GM19238 (cell line): ENCODE data around the gene MLXIPL.
"Not testable (repeated sequence)": the region's sequence is repeated elsewhere in the genome, so short reads cannot be mapped to it uniquely, and the experiment has no call there.

Source experiments
- DNase-seq: peaks from one replicate; pipeline ENCODE4 v3.0.0; 2011; ENCODE audit warnings: low spot score; ENCODE audit not compliant: insufficient read length

The MLXIPL gene, protein sequence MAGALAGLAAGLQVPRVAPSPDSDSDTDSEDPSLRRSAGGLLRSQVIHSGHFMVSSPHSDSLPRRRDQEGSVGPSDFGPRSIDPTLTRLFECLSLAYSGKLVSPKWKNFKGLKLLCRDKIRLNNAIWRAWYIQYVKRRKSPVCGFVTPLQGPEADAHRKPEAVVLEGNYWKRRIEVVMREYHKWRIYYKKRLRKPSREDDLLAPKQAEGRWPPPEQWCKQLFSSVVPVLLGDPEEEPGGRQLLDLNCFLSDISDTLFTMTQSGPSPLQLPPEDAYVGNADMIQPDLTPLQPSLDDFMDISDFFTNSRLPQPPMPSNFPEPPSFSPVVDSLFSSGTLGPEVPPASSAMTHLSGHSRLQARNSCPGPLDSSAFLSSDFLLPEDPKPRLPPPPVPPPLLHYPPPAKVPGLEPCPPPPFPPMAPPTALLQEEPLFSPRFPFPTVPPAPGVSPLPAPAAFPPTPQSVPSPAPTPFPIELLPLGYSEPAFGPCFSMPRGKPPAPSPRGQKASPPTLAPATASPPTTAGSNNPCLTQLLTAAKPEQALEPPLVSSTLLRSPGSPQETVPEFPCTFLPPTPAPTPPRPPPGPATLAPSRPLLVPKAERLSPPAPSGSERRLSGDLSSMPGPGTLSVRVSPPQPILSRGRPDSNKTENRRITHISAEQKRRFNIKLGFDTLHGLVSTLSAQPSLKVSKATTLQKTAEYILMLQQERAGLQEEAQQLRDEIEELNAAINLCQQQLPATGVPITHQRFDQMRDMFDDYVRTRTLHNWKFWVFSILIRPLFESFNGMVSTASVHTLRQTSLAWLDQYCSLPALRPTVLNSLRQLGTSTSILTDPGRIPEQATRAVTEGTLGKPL

DNA sequence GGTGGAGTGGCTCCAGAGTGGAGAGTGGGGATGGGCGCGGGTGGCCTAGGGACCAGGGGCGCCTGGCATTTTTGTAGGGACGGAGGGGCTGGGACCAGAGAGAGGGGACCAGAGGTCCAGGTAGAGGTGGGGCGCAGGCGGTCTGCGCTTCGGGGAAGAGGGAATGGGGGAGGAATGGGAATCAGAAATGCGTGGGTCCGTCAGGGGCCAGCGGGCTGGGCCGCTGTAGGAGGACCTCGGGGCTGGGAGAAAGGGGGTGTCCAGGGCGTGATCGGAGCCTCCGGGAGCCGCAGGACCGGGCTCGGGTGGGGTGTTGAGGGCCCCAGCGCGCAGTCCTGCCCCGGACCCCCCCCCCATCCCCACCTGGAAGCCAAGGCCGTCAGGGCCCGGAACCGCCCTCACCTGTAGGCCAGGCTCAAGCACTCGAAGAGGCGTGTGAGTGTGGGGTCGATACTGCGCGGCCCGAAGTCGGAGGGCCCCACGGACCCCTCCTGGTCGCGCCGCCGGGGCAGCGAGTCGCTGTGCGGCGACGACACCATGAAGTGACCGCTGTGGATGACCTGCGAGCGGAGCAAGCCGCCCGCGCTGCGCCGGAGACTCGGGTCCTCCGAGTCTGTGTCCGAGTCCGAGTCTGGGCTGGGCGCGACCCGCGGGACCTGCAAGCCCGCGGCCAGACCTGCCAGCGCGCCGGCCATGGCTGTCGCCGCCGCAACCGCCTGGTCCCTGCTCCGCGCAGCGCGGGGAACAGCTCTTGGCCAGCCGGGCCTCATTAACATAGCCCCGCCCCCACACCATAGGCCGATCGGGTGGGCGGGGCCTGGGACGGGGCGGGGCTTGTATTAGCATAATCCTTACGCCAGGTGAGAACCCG, at the start of gene MLXIPL:
Gene MLXIPL, minus strand, starts transcription at position 725 of the 871 bp plus-strand sequence. Its CDS starts 30 bp downstream, at position 695.
- peak; percentile 60 for DNase-seq

DNA sequence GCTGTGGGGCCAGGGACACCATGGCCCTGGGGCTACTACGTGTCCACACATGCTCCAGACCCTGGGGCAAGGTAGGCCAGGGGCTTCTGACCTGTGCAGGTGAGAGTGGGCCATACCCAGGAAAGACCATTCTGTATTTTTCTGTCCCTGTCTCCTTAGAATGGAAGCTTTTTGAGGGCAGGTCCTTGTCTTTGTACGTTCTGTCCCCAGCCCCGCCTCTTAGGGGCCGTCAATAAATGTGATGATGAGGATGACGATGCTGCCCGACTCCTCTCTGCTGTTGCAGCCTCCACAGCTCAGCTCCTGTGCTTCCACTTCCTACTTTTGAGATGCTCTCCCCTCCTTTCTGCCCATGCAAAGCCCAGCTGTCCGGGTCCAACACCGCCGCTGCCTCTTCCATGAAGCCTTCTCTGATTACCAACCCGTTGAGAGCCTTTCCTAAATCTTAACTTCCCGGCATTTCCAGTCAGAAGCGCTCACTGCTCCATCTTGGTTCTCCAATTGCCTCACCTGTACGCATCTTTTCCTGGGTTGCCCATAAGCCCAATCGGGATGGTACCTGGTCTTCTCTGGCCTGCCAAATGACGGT, 47.6 kb upstream of the MLXIPL start:
- DNase-seq: no peak

DNA sequence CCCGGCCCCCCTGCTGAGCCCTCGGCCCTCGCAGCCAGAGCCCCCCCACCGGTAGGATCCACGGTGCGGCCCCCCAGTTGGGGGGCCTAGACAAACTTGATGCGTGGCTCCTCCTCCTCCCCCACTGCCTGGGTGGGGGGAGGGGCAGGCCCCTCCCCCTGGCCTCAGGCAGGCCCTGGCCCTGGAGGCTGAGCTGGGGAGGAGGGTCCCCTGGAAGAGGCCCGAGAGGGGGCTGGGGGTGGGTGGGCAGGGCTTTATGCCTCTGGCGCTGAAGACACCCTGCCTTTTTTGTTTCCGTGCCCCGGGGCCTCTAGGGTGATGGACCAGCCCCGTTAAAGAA, 47.0 kb upstream of the MLXIPL start:
- no peak for DNase-seq

DNA sequence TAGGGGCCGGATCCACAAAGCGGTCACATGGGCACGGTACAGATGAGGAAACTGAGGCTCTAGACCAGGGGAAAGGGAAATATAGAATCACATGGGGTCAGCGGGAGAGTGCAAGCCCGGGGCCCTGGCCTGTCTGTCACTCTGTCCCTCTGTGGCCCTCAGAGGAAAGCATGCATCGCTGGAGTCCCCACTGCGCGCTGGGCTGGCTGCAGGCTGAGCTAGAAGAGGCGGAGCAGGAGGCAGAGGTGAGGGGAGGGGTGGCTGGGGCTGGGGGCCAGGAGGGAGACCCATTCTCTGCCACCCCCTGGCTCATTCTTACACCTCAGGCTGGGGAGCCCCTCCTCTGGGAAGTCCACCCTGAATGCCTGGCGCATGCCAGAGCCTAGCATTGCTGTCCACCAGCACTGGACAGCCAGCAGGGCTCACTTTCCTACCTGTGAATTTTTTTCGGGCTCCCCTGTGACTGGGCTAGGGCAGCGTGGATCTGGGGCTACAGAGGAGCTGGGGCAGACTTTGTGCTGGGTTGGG, 45.6 kb upstream of the MLXIPL start:
- no peak for DNase-seq

DNA sequence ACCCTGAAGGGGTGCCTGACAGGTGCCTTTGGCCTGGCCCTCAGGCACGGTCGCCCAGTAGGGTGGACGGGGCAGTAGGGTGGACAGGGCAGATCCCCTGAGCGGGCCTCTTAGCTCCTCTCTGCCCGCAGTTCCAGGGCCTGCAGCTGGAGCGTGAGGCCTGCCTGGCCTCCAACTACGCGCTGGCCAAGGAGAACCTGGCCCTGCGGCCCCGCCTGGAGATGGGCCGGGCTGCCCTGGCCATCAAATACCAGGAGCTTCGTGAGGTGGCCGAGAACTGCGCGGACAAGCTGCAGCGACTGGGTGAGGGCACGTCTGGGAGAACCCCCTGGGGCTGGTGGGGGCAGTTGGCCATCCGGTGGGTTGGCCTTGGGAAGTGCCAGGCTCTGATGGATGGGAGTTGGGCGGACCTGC, 45.0 kb upstream of the MLXIPL start:
- no peak for DNase-seq

DNA sequence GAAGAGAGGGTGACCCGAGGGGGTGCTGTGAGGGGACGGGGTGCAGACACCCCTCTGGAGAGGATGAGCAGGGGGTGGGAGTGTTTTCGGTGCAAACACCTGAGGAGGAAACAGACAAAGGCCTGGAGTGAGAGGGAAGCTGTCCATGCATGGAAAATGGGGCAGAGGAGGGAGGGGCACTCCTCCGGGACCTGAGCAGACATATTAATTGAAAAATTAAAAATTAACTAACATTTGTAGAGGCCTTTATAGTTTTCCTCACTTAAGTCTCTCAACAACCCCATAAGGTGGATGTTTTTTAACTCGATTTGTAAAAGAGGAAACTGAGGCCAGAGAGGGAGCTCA, 44.5 kb upstream of the MLXIPL start:
- no peak for DNase-seq

DNA sequence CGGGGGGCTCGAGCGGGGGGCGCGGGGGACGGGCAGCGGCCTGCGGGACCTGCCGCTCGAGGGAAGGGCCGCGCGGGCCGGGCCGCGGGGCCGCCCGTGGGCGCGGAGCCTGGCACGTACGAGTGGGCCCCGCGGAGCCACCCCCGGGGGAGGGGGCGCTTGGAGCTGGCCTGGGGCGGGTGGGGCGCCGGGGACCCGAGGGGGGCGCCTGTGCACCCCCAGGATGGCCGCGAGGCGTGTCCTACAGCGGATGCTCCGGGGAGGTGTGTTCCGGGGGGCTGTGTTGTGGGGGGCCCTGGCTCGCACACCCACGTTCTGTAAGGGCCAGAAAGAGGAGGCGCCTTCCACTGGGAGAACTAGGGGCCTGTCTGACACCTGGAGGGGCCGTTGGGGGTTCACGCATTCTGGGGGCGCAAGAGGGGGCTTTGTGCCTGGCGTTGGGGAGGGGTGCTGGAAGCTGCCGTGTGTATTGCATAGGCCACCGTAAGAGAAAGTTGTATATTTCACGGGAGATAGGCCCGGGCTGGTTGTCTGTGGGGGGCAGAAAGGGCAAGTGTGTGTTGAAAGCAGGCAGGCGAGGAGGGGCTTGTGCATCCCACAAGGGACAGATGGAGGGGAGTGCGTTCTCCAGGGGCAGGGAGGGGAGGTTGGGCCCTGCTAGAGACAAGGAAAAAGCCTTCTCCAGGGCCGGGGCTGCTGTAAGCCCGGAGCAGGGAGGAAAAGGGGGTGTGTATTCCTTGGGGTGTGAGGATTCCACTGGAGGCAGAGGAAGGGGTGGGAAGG, 44.0 kb upstream of the MLXIPL start:
- peak; percentile 24 for DNase-seq

DNA sequence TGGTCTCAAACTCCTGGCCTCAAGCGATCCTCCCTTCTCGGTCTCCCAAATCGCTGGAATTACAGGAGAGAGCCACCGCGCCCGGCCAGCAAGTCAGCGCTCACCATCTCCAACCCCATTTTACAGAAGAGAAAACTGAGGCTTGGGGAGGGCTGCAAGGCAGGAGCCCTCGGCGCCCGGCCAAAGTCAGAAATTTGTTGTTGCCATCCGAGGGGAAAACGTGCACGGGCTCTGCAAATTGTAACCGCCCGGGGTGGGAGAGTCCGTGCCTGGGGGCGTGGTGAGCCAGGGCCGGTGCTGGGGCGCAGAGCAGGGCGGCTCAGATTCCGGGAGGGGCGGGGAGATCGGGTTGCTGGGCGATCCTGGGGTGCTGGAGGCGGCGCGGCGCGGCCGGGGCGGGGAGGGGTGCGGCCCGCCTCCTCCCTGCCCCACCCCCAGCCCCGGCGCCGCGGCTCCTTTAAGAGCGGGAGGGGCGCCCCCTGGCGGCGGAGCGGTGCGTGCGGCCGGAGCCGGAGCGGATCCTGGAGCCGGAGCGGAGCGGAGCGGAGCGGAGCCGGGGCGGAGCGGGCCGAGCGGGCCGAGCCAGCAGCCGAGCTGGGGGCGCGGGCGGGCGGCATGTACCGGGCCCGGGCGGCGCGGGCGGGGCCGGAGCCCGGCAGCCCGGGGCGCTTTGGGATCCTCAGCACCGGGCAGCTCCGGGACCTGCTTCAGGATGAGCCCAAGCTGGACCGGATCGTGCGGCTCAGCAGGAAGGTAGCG, 43.2 kb upstream of the MLXIPL start, which contains the start of gene VPS37D:
Gene VPS37D, plus strand, starts transcription at position 488 of the 759 bp plus-strand sequence. Its CDS starts 128 bp downstream, at position 616.
- peak; percentile 94 for DNase-seq

DNA sequence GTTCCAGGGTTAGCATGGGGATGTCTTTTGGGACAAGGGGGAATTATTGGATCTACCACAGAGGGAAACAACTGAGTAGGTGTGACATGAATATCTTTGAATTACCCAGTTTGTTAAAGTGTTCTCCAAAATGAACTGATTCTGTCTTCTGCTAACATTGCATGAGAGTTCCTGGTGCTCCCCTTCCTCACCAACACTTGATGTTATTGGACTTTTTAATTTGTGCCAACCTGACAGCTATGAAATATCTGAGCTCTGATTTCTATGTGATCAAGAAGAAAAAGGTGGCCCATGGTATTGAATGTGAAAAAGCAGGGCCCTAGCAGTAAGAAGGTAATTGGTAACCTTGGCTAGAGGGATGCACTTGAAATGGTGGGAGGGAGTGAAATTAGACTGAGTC, 38.7 kb upstream of the MLXIPL start:
- DNase-seq: no peak

DNA sequence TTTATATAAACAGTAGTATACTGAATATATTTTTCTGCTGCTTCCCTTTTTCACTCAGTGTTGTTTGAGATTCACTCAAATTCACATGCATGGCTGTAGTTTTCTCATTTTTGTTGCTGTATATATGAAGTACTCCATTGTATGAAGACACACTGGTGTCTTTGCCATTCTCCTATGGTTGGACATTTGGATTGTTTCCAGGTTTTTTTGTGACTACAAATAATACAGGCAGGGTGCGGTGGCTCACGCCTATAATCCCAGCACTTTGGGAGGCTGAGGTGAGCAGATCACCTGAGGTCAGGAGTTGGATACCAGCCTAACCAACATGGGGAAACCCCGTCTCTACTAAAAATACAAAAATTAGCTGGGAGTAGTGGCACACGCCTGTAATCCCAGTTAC, 36.3 kb upstream of the MLXIPL start:
- DNase-seq: not testable (repeated sequence)

DNA sequence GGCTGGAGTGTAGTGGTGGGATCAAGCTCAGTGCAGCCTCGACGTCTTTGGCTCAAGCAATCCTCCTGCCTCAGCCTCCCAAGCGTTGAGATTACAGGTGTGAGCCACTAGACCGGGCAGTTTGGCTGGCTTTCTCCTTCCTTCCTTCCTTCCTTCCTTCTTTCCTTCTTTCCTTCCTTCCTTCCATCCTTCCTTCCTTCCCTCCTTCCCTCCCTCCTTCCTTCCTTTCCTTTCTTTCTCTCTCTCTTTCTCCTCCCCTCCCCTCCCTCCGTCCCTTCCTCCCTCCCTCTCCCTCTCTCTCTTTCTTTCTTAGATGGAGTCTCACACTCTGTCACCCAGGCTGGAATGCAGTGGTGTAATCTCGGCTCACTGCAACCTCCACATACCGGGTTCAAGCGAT, 35.7 kb upstream of the MLXIPL start:
- DNase-seq: no peak

DNA sequence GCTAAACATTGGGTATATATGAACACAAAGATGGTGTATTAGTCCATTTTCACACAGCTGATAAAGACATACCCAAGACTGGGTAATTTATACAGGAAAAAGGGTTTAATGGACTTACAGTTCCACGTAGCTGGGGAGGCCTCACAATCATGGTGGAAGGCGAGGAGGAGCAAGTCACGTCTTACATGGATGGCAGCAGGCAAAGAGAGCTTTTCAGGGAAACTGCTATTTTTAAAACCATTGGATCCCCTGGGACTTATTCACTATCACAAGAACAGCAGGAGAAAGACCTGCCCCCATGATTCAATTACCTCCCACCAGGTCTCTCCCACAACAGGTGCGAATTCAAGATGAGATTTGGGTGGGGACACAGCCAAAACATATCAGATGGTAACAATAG, 31.0 kb upstream of the MLXIPL start:
- not testable (repeated sequence) for DNase-seq

DNA sequence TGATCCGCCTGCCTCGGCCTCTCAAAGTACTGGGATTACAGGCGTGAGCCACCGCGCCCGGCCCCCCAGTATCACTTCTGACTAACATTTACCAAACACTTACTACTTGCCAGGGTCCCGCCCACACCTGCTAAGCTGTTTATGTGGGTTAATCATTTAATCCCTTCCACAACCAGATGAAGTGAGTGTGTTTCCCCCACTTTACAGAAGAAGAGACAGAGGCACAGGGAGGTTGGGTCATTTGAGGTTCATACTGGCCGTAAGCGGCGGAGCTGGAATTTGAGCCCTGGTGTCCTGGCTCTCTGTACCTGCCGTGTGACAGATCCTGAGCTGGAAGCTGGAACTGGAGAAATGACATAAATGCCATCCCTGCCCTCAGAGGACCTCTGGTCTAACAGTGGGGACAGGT, 28.2 kb upstream of the MLXIPL start:
- DNase-seq: no peak

DNA sequence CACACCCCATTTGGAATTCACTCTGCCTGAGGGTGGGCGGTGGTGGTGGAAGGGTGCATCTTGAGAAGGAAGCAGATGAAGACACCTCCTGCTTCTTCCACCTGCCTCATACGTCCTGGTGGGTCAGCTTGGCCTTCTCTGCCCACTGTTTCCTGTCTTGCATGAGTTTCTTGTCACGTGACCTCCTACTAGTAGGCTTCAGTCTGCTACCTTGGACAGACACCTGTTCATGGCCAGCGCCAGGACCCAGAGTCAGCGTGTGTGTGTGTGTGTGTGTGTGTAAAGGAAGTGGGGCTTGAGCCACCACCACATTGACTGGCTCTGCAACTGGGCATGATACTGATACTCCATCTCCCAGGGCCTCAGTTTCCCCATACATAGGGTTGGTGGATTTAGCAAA, 26.2 kb upstream of the MLXIPL start:
- DNase-seq: no peak

DNA sequence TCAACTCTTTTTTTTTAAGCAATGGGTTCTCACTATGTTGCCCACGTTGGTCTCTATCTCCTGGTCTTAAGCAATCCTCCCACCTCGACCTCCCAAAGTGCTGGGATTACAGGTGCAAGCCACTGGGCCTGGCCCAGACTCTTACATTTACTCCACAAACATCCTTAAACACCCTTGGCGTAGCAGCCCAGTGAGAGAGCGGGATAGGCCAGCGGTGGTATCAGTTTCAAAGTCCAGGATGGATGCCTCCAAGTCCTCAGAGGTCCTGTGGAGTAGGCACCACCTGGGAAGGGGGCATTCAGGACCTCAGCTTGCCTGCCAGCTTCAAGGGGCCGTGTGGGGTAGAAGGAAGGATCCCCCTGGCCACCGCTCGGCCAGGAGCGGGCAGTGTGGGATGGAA, 25.3 kb upstream of the MLXIPL start:
- DNase-seq: no peak

DNA sequence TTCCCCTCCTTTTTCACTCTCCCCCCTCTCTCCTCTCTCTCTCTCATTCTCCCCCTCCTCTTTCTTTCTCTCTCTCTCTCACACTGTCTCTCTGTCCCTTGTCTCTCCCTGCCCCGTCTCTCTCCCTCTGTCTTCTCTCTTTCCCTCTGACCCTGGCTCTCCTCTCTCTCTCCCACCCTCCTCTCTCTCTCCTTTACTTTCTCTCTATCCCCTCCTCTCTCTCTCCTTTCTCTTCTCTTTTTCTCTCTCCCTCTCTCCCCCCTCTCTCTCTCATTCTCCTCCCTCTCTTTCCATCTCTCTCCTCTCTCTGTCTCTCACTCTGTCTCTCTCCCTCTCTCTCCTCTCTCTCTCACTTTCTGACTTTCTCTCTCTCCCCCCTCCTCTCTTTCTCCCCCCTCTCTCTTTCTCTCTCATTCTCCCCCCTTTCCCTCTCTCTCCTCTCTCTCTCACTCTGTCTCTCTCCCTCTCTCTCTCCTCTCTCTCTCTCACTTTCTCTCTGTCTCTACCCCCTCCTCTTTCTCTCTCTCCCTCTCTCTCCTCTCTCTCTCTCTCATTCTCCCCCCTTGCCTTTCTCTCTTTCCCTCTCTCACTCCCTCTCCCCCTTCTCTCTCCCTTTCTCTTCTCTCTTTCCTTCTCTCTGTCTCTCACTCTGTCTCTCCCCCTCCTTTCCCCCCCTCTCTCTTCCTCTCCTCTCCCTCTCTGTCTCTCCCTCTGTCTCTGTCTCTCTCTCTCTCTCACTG, 24.4 kb upstream of the MLXIPL start:
- DNase-seq: no peak

DNA sequence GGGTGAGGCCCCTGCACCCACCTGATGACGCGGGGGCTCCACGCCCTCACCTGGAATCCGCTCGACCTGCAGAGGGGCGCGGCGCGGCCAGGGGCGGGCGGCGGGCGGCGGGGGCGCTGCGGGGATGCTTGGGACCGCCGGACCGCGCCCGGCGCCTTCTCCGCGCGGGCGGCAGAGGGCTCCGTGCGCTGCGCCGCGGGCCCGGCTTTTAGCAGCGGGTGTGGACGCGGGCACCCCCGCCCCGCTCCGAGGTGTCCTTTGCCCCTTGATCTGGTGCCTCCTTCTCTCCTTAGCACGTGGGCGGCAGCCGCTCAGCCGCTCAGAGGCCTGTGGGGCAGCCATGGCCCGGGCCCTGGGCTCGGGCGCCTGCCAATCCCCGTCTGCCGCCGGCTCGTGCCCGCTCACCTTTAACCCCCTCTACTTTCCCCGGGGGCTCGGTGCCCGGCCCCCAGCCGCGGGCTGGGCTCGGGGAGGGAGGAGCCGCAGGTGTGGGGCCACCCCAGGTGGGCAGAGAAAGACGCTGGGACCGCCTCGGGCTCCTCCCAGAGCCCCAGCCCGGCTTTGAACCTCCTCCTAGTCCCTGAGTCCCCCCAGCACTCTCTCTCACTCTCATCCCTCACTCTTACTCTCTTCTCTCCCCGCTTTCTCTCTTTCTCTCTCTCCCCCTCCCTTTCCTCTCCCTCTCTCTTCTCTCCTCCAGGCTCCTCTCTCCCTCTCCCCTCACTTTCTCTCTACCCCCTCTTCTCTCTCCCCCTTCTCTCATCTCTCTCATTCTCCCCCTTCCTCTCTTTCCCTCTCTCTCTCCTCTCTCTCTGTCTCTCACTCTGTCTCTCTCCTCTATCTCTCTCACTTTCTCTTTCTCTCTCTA, 23.6 kb upstream of the MLXIPL start:
- no peak for DNase-seq
